ENCODE measurements around the gene EVI5.
"Not testable (repeated sequence)": the region's sequence is repeated elsewhere in the genome, so short reads cannot be mapped to it uniquely, and the experiment has no call there.

The EVI5 gene

GRCh38 chr1:92536211-92536979, 248.5 kb downstream of the EVI5 start:
- Histone ChIP-seq H3K36me3 (ENCODE audit: insufficient read depth, low read length) (no peaks in the 10 kb centered on the region), H3K9ac (ENCODE audit: low read depth, low read length) (no peak overlapping the region), H3K4me1 (ENCODE audit: insufficient read depth, low read length) (no peaks in the 10 kb centered on the region), H3K9me3 (ENCODE audit: control insufficient read depth, insufficient read depth, low read length) (no peaks in the 10 kb centered on the region)

DNA sequence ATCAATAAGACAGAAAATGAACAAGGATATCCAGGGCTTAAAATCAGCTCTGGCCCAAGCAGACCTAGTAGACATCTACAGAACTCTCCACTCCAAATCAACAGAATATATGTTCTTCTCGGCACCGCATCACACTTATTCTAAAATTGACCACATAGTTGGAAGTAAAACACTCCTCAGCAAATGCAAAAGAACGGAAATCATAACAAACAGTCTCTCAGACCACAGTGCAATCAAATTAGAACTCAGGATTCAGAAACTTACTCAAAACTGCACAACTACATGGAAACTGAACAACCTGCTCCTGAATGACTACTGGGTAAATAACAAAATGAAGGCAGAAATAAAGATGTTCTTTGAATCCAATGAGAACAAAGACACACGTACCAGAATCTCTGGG, 252.5 kb downstream of the EVI5 start:
- H3K36me3 ChIP-seq (ENCODE audit: insufficient read depth, low read length); H3K9ac ChIP-seq (ENCODE audit: low read depth, low read length); H3K9me3 ChIP-seq (ENCODE audit: control insufficient read depth, insufficient read depth, low read length); H3K4me1 ChIP-seq (ENCODE audit: insufficient read depth, low read length): not testable (repeated sequence)

DNA sequence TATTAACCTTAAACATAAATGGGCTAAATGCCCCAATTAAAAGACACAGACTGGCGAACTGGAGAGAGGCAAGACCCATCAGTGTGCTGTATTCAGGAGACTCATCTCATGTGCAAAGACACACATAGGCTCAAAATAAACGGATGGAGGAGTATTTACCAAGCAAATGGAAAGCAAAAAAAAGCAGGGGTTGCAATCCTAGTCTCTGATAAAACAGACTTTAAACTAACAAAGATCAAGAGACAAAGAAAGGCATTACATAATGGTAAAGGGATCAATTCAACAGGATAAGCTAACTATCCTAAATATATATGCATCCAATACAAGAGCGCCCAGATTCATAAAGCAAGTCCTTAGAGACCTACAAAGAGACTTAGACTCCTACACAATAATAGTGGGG, 253.0 kb downstream of the EVI5 start:
- H3K9me3 ChIP-seq (ENCODE audit: control insufficient read depth, insufficient read depth, low read length); H3K36me3 ChIP-seq (ENCODE audit: insufficient read depth, low read length); H3K9ac ChIP-seq (ENCODE audit: low read depth, low read length); H3K4me1 ChIP-seq (ENCODE audit: insufficient read depth, low read length): not testable (repeated sequence)

GRCh38 chr1:92527670-92528069, 257.2 kb downstream of the EVI5 start:
- no peaks in the 10 kb centered on the region for H3K36me3 ChIP-seq (ENCODE audit: insufficient read depth, low read length)
- no peak overlapping the region for H3K9ac ChIP-seq (ENCODE audit: low read depth, low read length)
- H3K4me1 ChIP-seq (ENCODE audit: insufficient read depth, low read length): no peaks in the 10 kb centered on the region
- no peaks in the 10 kb centered on the region for H3K9me3 ChIP-seq (ENCODE audit: control insufficient read depth, insufficient read depth, low read length)

DNA sequence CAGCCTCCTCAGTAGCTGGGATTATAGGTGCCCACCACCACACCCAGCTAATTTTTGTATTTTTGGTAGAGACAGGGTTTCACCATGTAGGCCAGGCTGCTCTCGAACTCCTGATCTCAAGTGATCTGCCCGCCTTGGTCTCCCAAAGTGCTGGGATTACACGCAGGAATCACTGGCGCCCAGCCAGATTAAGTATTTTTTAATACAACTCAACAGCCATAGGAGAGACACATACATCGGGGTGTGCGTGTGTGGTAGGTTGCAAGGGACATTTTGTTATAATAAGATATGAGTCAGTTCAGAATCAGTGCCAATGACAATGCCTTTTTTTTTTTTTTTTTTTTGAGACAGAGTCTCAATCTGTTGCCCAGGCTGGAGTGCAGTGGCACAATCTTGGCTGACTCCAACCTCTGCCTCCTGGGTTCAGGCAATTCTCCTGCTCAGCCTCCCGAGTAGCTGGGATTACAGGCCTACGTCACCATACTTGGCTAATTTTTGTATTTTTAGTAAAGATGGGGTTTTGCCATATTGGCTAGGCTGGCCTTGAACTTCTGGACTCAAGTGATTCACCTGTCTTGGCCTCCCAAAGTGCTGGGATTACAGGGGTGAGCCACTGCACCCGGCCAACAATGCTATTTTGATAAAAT, 259.8 kb downstream of the EVI5 start:
- not testable (repeated sequence) for H3K4me1 ChIP-seq (ENCODE audit: insufficient read depth, low read length); H3K9me3 ChIP-seq (ENCODE audit: control insufficient read depth, insufficient read depth, low read length); H3K9ac ChIP-seq (ENCODE audit: low read depth, low read length); H3K36me3 ChIP-seq (ENCODE audit: insufficient read depth, low read length)

DNA sequence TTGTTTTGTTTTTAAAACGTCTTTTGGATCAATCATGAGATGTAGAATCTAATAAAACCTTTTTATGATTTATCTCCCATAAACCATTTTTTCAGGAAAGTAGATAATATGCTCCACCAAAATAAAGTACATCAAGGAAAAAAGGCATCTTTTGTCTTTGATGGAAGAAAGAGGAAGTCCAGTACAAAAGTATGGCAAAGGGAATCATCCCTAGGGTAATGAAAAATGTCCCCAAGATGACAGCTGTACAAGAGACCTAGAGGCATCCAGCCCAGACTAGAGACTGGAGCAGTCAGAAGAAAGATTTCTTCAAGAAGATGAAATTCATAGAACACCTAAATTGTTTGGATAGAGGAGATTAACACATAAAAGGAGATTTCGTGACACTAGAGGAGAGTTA, 265.9 kb downstream of the EVI5 start:
- Histone ChIP-seq H3K9me3 (ENCODE audit: control insufficient read depth, insufficient read depth, low read length) (no peaks in the 10 kb centered on the region), H3K4me1 (ENCODE audit: insufficient read depth, low read length) (no peaks in the 10 kb centered on the region), H3K36me3 (ENCODE audit: insufficient read depth, low read length) (no peaks in the 10 kb centered on the region), H3K9ac (ENCODE audit: low read depth, low read length) (no peak overlapping the region)

GRCh38 chr1:92516574-92516973, 268.3 kb downstream of the EVI5 start:
- H3K9ac ChIP-seq (ENCODE audit: low read depth, low read length): no peak overlapping the region

DNA sequence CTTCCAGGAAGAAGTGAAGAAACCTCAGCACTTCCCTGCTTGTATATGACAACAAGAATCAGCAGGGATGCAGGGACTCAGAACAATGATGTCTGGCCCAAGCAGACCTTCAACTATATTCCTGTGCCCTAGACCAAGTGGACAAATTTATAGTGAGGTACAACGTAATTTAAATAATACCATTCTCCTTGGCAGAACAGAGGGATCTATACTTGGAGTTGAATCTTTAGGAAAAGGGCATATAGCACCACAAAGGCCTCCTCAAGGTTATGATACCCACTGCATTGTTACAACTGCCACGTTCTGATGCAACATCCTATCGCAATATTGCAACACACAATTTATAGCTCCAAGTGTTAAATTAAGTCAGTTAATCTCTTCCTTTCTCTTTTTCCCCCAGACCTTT, 269.1 kb downstream of the EVI5 start:
- no peak overlapping the region for H3K9ac ChIP-seq (ENCODE audit: low read depth, low read length)
- H3K9me3 ChIP-seq (ENCODE audit: control insufficient read depth, insufficient read depth, low read length): no peaks in the 10 kb centered on the region
- no peaks in the 10 kb centered on the region for H3K4me1 ChIP-seq (ENCODE audit: insufficient read depth, low read length)
- no peaks in the 10 kb centered on the region for H3K36me3 ChIP-seq (ENCODE audit: insufficient read depth, low read length)

More at GRCh38 chr1:92516574-92516973, 268.3 kb downstream of the EVI5 start:
- Histone ChIP-seq H3K36me3 (ENCODE audit: insufficient read depth, low read length) (no peaks in the 10 kb centered on the region), H3K4me1 (ENCODE audit: insufficient read depth, low read length) (no peaks in the 10 kb centered on the region), H3K9me3 (ENCODE audit: control insufficient read depth, insufficient read depth, low read length) (no peaks in the 10 kb centered on the region)

GRCh38 chr1:92511541-92511940, 273.4 kb downstream of the EVI5 start:
- Histone ChIP-seq H3K9ac (ENCODE audit: low read depth, low read length) (no peak overlapping the region), H3K4me1 (ENCODE audit: insufficient read depth, low read length) (no peaks in the 10 kb centered on the region), H3K9me3 (ENCODE audit: control insufficient read depth, insufficient read depth, low read length) (no peaks in the 10 kb centered on the region)

DNA sequence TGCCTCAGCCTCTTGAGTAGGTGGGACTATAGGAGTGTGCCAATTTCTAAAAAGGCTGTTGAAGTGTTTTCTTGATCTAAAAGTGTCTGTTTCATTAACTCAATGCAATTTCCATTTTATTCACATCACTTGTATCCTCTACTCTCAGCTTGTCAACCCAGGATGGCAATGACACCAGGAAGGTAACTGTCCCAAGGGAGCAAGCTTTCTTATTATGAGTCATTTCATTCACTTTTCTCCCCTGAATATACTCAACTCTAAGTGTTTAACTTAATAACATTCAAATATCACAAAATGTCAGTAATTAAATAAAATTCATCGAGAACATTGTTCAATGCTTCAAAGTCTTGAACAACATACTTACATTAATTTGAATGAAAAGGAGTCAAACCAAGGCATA, 275.3 kb downstream of the EVI5 start:
- Histone ChIP-seq H3K9ac (ENCODE audit: low read depth, low read length) (no peak overlapping the region), H3K9me3 (ENCODE audit: control insufficient read depth, insufficient read depth, low read length) (no peaks in the 10 kb centered on the region), H3K4me1 (ENCODE audit: insufficient read depth, low read length) (no peaks in the 10 kb centered on the region), H3K36me3 (ENCODE audit: insufficient read depth, low read length) (no peaks in the 10 kb centered on the region)

More at GRCh38 chr1:92511541-92511940, 273.4 kb downstream of the EVI5 start:
- no peaks in the 10 kb centered on the region for H3K36me3 ChIP-seq (ENCODE audit: insufficient read depth, low read length)

DNA sequence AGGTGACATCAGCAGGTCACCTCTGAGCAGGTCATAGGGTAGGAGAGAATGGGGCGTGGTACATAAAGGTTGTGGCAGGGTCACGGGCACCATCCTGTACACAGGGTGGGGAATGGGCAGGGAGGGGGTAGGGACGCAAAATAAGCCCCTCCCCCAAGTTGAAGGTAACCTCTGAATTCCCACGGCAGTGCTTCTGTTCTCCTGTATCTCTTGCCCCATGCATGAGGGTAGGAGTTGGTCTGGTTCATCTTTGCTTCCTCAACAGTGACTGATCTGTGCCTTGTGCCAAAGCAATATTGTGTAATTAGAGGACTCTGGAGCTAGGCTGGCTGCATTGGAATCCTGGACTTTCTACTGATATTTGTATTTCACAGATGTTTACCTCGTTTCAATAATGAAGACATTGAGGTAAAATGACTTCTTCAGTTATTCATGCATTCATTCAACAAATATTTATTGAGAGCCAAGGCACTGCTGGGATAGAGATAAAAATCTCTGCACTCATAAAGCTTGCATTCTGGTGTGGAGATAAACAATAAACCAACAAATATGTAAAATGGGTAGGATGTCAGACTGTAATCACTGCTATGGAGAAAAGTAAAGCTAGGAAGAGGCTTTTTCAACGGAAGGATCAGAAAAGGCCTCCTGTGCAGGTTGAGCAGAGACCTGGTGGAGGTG, 279.8 kb downstream of the EVI5 start:
- Histone ChIP-seq H3K9ac (ENCODE audit: low read depth, low read length) (no peak overlapping the region), H3K4me1 (ENCODE audit: insufficient read depth, low read length) (no peaks in the 10 kb centered on the region), H3K36me3 (ENCODE audit: insufficient read depth, low read length) (no peaks in the 10 kb centered on the region), H3K9me3 (ENCODE audit: control insufficient read depth, insufficient read depth, low read length) (no peaks in the 10 kb centered on the region)

GRCh38 chr1:92504291-92505014, 280.5 kb downstream of the EVI5 start:
- Histone ChIP-seq H3K4me1 (ENCODE audit: insufficient read depth, low read length) (no peaks in the 10 kb centered on the region), H3K9ac (ENCODE audit: low read depth, low read length) (no peak overlapping the region), H3K9me3 (ENCODE audit: control insufficient read depth, insufficient read depth, low read length) (no peaks in the 10 kb centered on the region), H3K36me3 (ENCODE audit: insufficient read depth, low read length) (no peaks in the 10 kb centered on the region)

- Histone ChIP-seq H3K36me3 (ENCODE audit: insufficient read depth, low read length) (no peaks in the 10 kb centered on the region), H3K4me1 (ENCODE audit: insufficient read depth, low read length) (no peaks in the 10 kb centered on the region), H3K9me3 (ENCODE audit: control insufficient read depth, insufficient read depth, low read length) (no peaks in the 10 kb centered on the region), H3K9ac (ENCODE audit: low read depth, low read length) (no peak overlapping the region)
These were observed 281.0 kb downstream of the EVI5 start for GRCh38 chr1:92503926-92504285.

GRCh38 chr1:92503043-92503925, 281.6 kb downstream of the EVI5 start:
- Histone ChIP-seq H3K9me3 (ENCODE audit: control insufficient read depth, insufficient read depth, low read length) (no peaks in the 10 kb centered on the region), H3K4me1 (ENCODE audit: insufficient read depth, low read length) (no peaks in the 10 kb centered on the region), H3K36me3 (ENCODE audit: insufficient read depth, low read length) (no peaks in the 10 kb centered on the region), H3K9ac (ENCODE audit: low read depth, low read length) (no peak overlapping the region)
